ENCODE data around the gene NELL1. TPM values are rescaled to one million over a fixed set of nuclear protein-coding genes. Genes with fewer than 3 reads are reported as not detected.

NELL1 gene
- total and polyA plus RNA-seq, 2 donors (not counting 3 experiments of a cell fraction or from before 2014, with no cell fraction given), result not detected

GRCh38 chr11:20631519-20632168, 37.7 kb upstream of the NELL1 start:
- ChIA-PET POLR2A (no interaction called here), CTCF (no interaction called here)
- Histone ChIP-seq H3K4me1 (ENCODE audit: control insufficient read depth, extremely low read depth, insufficient read depth, low read length) (no peaks in the 10 kb centered on the region), H3K27ac (ENCODE audit: insufficient read depth, low read depth, low read length) (no peak overlapping the region), H3K9ac (replicated peaks; ENCODE audit: extremely low read depth, insufficient read depth, low read length) (no peak overlapping the region), H3K9me1 (replicated peaks; ENCODE audit: control insufficient read depth, extremely low read depth, insufficient read depth, low read length) (no peaks in the 10 kb centered on the region), H2AFZ (ENCODE audit: low read depth, low read length) (no peak overlapping the region), H3K79me2 (ENCODE audit: control insufficient read depth, insufficient read depth, low read length) (no peaks in the 10 kb centered on the region), H4K20me1 (replicated peaks; ENCODE audit: control insufficient read depth, extremely low read depth, insufficient read depth, low read length) (no peaks in the 10 kb centered on the region), H3K36me3 (ENCODE audit: control insufficient read depth in 2 of 2, extremely low read depth in 1 of 2, insufficient read depth in 2 of 2, low read length in 2 of 2) (no peaks in the 10 kb centered on the region), H3K4me3 (replicated peaks in 1 of 3; ENCODE audit: insufficient read depth in 1 of 3, low read depth in 1 of 3, low read length in 3 of 3) (no peak overlapping the region), H3K27me3 (ENCODE audit: control insufficient read depth in 2 of 2, insufficient read depth in 2 of 2, low read length in 2 of 2) (no peaks in the 10 kb centered on the region), H3K9me3 (replicated peaks; ENCODE audit: control insufficient read depth, insufficient read depth, low read length) (no peaks in the 10 kb centered on the region), H3K4me2 (ENCODE audit: insufficient read depth, low read length) (no peak overlapping the region)
- FAIRE-seq, result no peak
- intact Hi-C loops (cut with micrococcal nuclease) (no loop called here), dilution Hi-C loops (cut with MboI; ENCODE audit: extremely low pct_ligation_motif_present, low sequenced_read_pairs) (no loop called here)
- BruUV-seq (replicated peaks), result no TSS peak
- DNase-seq (ENCODE audit: low read depth, low spot score), result no peak
- TF ChIP-seq FOS (IDR thresholded peaks at IDR 0.05; ENCODE audit: borderline replicate concordance, insufficient read depth, low read length), result no peak
- TF ChIP-seq GATA2 (IDR thresholded peaks at IDR 0.05; ENCODE audit: insufficient read depth, insufficient read length, low read depth, low read length), result no peak
- TF ChIP-seq POLR2A (IDR thresholded peaks at IDR 0.05; ENCODE audit: low read depth, low read length), result no peak
- no peak for TF ChIP-seq MAX (IDR thresholded peaks at IDR 0.05; ENCODE audit: insufficient read depth, insufficient read length)
- TF ChIP-seq EZH2 (IDR thresholded peaks at IDR 0.05; ENCODE audit: borderline replicate concordance, low read depth, low read length, severe bottlenecking), result no peak
- no peak for TF ChIP-seq CTCF (IDR thresholded peaks at IDR 0.05; ENCODE audit: extremely low read depth in 1 of 2, insufficient read depth in 1 of 2, low read depth in 1 of 2, low read length in 2 of 2)
- no peak for TF ChIP-seq MYC (IDR thresholded peaks at IDR 0.05; ENCODE audit: low read depth, low read length)
- no peak for TF ChIP-seq POLR2AphosphoS5 (IDR thresholded peaks at IDR 0.05; ENCODE audit: insufficient read depth, low read depth, low read length)
- no peak for TF ChIP-seq JUN (IDR thresholded peaks at IDR 0.05; ENCODE audit: borderline replicate concordance, insufficient read depth, insufficient read length, low read depth)

Data from endothelial cell of umbilical vein (primary cell).